HG03469 (cell line): ENCODE results near the gene METTL27.
"Not testable (repeated sequence)": the region's sequence is repeated elsewhere in the genome, so short reads cannot be mapped to it uniquely, and the experiment has no call there.

Experiments
- ATAC-seq: cut with Tn5 transposase; IDR thresholded peaks from one replicate; pipeline ENCODE4 v1.9.1; 2021; ENCODE audit warnings: mild to moderate bottlenecking, moderate library complexity, moderate number of reproducible peaks; ENCODE audit not compliant: unreplicated experiment

Gene METTL27

DNA sequence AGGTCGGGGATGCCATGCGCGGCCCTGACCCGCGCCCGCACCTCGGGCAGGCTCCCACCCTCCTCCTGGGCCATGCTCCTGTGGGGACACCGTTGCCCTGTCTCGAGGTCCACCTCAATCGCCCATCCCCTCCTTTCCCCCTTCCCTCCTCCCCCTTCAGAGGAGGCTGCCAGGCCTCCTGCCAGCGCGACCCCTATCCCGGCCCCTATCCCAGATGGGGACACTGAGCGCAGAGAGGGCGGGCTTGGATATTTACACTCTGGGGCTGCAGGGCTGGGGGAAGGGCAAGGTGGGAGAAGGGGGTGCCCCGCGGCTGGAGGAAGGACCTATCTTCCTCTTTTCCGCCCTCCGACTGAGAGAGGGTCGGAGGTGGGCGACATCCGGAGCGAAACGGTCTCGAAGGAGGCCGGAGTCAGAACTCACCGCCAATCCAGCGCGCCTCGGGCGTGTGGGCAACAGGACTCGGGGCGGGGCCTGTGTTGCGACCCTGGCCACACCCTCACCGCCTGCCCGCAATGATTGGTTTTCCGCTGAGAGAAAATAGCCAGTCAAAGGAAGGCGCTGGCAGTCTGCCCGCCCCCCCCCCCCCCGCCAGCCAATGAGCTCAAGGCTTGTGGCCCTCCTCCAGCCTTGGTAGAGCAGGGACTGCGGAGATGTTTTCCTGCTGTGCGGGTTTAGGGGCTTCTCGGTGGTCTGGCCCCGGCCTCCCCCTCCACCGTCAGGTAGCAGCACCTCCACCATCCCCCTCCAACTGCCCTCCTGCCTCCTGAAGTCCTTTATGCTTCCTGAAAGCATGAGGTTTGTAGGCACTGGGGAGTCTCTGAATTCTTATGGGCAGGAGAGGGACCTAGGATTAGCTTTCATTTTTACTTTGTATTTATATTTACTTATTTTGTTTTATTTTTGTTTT is at the start of gene METTL27:
METTL27 (minus strand) TSS at position 450 of the 910 bp plus-strand sequence; CDS start at position 74, 376 bp downstream.
- ATAC-seq = peak; percentile 58

DNA sequence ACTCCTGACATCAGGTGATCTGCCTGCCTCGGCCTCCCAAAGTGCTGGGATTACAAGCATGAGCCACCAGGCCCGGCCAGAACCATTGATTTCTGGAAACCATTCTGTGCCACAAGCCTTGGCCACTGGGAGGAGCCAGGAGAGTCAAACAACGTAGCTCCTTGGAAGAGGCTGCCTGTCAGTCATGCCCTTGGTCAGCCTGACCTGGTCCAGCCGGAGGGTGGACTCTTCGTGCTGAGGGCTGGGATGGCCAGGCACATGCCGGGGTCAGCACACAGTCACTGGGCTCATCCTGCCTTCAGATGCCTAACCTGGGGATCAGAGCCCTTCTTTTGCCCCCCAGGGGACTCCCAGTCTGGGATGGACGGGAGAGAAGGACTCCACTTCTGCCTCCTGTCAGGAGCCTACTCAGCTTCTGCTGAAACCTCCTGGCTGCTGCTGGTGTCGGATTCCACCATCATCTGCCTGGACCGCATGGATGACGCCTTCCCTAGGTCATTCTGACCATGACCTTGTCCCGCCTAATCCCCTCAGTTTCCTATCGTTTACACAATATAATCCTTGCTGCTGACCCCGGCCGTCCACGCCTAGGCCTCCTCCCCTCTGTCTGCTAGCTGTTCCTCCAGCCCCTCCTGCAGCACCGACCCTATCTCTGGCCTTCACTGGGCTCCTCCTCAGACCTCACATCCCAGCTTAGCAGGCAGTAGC is 49.0 kb upstream of the METTL27 start:
- ATAC-seq = no peak

- no peak for ATAC-seq
These were observed 48.3 kb upstream of the METTL27 start for GRCh38 chr7:73890555-73891147.

DNA sequence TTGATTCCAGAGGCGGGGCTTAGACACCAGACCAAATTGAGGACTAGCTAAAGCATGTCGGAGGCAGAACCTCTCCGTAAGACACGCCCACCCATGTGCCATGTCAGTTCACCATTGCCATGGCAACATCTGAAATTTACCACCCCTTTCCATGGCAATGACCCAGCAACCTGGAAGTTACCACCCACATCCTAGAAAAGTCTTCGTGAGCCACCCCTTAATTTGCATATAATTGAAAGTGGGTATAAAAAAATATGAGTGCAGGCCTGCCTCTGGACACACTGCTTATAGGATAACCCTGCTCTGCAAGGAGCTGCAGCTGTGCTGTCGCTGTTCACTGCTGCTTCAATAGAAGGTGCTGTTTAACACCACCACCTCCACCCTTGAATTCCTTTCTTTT is 46.6 kb upstream of the METTL27 start:
- ATAC-seq = no peak

DNA sequence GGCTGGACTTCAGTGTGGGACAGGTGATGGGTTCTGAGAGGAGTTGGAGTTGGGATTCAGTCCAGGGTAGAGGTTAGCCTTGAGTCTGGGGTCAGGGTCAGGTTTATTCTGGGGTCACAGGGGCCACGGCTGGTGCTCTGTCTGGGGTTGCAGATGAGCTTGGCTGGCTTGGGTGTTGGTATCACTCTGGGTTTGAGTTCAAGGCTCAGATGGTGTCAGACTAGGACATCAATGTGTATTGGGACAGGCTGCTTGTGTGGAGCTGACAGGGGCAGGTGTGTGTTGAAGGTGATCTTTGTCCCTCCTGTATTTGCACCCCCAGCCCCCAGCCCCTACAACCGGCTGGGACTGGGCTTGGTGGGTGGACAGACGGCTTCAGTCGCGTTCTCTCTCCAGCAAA is 45.4 kb upstream of the METTL27 start:
- no peak for ATAC-seq

DNA sequence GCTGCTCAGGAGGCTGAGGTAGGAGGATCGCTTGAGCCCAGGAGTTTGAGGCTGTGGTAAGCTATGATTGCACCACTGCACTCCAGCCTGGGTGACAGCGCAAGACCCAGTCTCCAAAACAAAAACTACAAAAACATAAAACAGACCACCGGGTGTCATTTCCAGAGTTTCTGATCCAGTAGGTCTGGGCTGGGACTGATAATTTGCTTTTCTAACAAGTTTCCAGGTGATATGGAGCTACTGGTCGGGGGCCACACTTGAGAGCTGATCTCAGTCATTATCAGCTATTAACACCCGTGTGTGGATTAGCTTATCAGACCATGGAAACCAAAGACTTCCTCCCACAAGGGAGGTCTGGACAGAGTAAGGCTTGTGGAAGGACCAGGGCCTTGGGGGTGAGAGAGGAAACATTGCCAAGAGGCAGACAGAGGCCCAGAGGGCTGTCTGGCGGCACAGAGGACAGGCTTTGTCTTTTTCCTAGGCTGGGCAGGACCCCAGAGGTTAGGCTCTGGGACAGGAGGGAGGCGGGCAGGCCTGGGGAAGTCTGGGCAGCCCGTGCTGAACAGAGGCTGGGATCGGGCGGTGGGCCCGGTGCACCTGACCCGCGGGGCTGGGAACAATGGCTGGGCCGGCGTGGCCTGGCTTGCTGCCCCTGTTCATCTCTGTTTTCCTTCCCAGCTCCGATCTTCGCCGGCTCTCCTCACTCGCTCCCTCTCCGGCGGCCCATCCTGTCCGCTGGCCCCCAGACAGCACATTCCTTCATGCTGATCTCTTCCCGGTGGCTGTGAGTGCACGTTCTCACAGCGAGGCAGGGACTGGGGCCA is 43.9 kb upstream of the METTL27 start:
- ATAC-seq = no peak

- no peak for ATAC-seq
These were observed 43.2 kb upstream of the METTL27 start for GRCh38 chr7:73885433-73885974.

DNA sequence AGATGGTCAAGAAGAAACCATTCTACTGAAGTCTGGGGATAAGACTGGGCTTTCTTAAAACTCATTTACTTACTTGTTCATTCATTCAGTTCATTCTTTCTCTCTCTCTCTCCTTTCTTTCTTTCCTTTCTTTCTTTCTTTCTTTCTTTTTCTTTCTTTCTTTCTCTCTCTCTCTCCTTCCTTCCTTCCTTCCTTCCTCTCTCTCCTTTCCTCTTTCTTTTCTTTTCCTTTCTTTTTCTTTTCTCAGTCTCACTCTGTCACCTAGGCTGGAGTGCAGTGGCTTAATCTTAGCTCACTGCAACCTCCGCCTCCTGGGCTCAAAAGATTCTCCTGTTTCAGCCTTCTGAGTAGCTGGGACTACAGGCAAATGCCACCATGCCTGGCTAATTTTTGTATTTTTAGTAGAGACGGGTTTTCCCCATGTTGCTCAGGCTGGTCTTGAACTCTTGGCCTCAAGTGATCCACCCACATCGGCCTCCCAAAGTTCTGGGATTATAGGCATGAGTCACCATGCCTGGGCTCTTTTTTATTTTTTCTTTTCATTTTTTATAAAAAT is 42.6 kb upstream of the METTL27 start:
- ATAC-seq = not testable (repeated sequence)

DNA sequence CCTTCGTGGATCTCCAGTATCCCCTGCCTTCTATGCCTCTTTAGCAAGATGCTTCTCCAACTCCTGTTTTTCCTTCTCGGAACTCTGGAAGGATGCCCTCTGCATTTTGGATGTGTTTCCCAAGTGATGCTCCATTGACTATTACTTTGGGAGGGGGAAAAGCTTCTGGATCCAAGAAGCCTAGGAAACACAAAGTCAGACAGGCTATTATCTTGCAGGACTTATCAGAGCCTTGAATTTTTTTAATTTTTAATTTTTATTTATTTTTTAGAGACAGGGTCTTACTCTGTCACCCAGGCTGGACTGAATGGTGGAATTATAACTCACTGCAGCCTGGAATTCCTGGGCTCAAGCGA is 39.7 kb upstream of the METTL27 start:
- no peak for ATAC-seq

DNA sequence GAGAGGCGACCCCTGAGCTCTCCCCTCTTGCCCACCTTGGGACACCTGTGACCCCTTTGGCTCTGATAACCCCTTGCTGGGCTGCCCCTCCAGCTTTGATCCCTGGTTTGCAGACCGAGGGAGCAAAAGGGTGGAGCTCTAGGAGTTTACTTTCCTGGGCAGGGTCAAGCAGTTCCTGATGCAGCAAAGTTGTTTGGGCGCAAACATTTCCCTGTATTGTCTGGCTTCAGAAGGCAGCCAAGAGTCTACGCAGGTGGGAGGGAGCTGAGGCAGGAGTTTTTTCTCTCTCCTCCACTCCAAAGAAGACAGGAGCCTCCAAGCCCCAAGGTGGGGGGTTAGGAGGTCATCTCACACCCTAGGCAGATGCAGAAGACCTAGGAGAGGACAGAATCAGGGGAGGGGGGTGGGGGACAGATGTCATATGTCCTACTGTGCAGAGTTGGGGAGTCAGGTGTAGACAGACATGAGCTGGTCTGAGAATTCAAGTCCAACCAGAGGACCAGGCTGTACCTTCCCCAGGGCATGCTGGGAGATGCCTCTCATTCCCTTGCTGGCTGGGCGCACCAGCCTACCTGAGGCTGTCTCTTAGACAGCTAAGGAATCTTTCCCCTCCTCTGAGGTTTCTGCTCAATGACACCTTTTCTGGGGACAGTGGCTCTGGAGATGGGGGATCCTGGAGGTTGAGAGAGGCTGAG is 39.2 kb upstream of the METTL27 start:
- no peak for ATAC-seq

DNA sequence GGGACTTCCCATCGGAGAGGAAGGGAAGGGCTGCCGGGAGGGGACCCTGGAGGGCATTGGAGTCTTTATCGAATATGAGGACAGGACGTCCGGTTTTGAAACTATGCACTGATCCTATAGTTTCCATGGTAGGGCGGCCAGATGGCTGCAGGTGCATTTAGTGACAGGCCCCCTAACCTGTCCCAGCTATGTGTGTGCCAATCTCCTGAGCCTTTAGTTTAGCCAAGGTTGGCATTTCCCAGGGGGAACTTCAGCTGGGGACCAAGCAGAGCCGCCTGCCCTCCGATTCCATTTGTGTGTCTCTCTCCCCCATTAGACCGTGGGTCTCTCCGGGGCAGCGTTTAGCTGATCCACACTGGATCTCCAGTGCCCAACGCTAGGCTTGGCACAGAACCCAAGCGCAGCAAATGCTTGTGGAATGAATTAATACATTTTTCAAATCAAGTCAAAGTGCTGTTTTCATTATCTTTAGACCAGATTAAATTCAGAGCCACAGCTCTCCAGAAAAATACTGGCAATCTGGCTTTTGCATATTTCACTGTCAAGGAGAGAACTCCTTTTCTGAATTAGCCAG is 38.5 kb upstream of the METTL27 start:
- ATAC-seq = no peak

GRCh38 chr7:73879977-73880681 is 37.8 kb upstream of the METTL27 start:
- no peak for ATAC-seq

DNA sequence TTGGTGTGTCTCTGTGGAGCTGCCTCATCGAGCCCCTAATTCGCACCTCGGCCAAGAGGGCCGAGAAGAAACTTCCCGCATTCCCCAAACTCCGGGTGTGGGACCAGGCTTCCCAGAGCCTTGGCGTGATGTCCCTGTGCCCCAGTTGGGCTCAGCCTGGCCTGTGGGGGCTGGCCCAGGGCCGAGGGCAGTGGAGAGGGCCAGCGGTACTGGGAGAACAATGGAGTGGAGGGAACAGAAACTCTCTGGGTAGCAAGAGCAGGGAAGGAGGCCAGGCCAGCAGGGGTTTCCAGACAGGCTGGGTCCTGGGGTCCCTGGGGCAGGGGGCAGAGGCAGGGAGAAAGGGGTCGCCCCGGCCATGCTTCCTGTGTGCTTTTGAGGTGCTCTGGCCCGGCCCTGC is 34.7 kb upstream of the METTL27 start:
- no peak for ATAC-seq

DNA sequence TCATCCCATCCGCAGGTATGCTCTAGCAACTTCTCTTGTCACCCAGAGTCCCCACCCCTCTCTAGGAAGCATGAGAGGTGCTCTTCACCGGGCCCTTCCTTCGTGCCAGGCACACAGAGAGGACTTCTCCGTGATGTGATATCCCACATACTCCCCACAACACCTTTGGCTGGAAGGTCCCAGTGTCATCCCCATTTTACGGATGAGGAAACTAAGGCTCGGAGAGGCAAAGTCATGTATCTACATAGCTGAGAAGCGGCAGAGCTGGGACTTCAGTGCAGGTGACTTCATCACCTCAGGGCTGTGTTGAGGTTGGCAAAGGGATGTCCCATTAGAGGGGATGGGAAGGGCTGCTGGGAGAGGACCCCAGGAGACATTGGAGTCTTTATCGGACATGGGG is 34.0 kb upstream of the METTL27 start:
- no peak for ATAC-seq

- no peak for ATAC-seq
These were observed 30.0 kb upstream of the METTL27 start for GRCh38 chr7:73872056-73872908.

DNA sequence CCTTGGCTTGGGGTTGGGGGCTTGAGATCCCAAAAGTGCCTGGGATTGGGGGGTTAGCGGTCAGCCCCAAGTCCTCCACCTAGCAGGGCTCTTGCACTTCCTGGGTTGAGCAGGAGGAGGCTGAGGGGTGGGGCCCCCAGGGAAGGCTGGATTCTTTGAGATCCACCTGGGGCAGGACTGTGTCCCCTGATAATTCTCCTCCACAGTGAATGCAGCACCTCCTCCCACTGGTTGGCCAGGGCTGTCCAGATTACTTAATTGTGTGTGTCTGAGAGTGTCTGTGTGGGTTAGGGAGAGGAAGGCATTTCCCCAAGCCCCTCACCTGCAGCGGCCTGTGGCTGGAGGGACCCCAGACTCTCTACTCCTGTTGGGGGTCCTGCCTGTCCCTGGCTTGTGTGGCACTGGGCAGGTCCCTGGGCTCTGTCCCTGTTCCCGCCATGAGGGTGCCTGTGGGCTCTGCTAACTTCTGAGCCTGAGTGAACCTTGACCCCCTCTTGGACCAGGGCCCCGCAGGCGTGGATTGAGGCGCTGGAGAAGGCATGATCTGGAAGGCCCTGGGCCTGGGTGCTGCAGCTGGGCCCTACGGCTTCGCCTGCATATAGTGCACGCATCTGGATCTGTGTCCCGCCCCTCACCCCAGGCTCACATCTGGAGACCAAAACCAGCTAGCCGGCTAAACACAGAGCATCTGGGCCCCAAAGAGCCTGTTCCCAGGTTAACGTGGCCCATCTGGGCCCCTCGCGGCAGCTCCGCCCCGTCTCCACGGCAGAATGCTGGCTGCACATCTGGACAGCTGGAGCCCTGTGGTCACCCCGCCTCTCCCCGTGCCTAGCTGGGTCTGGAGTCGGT is 29.1 kb upstream of the METTL27 start:
- ATAC-seq = no peak

DNA sequence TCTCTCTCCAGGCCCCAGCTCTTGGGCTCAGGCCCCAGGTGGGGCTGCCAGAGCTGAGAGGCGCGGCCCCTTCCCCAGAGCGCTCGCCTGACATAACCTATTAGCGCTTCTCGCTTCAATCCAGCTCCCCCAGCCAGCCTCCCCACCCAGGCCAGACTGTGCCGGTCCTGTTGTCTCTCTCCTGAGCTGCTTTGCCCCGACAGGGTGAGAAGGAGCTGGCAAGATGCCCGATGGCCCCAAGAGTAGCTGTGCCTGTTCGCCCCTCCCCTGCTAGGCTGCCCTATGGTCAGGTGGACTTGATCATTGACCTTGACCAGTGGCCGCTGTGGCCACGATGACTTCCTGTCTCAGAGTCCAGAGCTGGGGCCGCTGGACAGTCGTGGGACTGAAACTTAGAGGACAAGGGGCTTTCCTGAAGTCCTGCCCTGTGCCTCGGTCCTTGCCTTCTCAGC is 27.8 kb upstream of the METTL27 start:
- ATAC-seq = no peak
